ENCODE measurements around the gene CCDC24. TPM values are rescaled to one million over a fixed set of nuclear protein-coding genes. Genes with fewer than 3 reads are reported as not detected.
A peak's percentile ranks its signal among the peaks of the same experiment; 100 is the strongest.

Gene CCDC24
- total RNA-seq (2014; rRNA removed; shearing (Covaris generic)) = 10.5 and 19.8 TPM in 2 replicates

DNA sequence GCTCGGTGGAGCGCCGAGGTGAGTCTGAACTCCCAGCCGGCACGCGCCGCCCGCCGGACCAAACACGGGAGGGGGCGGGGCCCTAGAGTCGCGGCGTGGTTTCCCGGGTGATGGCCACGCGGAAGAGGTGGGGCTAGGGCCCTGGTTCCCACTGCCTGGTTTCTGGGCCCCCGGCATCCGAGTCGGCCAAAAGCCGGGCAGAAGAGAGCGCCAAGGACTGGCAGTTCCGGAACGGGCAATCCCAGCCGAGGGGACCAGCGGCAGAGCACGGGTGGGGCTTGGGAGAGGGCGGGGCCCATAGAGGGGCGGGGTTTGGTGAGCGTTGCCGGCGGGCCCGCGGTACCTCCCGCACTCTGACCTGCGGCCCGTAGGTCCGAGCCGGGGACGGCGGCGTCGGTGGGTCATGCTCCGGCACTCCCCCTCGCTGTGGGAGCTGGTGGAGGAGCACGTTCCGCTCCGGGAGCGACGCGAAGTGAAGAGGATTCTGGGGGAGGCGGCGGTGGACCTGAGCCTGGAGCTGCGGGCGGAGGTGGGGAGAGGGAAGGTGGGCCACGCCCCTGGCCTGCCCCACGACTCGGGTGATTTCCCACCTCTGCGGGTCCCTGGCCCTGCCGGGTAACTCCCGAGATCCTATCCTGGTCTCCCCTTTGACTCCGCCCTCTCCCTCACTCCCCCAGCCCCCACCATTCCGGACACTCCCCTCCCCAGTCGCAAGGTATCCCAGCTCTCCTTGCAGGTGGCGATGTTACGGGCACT lies at the start of gene CCDC24:
TSS of gene CCDC24 (plus strand) at position 124 of the 756 bp plus-strand sequence. CDS start at position 404, 280 bp downstream.
- Histone ChIP-seq H3K36me3 (replicated peaks; ENCODE audit: control insufficient read depth, insufficient read depth, low read length) (no peaks in the 10 kb centered on the region), H3K4me3 (ENCODE audit: insufficient read depth, low read depth, low read length) (peak within 1 kb of the TSS; percentile 86), H3K27me3 (ENCODE audit: control insufficient read depth, insufficient read depth, low read length) (peaks cover 2% of the 10 kb centered on the region; the same call in 1 of the 2 replicates)
- DNase-seq = peak; percentile 98

- no peak overlapping the region for H3K4me3 ChIP-seq (ENCODE audit: insufficient read depth, low read depth, low read length)
- H3K27me3 ChIP-seq (ENCODE audit: control insufficient read depth, insufficient read depth, low read length) = no peaks in the 10 kb centered on the region; the same call in 1 of the 2 replicates
- H3K36me3 ChIP-seq (replicated peaks; ENCODE audit: control insufficient read depth, insufficient read depth, low read length) = peaks cover under 1% of the 10 kb centered on the region; the same call in 1 of the 2 replicates
- DNase-seq = no peak
These were observed 49.0 kb upstream of the CCDC24 start for GRCh38 chr1:43942411-43942810.

- Histone ChIP-seq H3K27me3 (ENCODE audit: control insufficient read depth, insufficient read depth, low read length) (no peaks in the 10 kb centered on the region), H3K36me3 (replicated peaks; ENCODE audit: control insufficient read depth, insufficient read depth, low read length) (no peaks in the 10 kb centered on the region), H3K4me3 (ENCODE audit: insufficient read depth, low read depth, low read length) (no peak overlapping the region)
- DNase-seq = no peak
These were observed 46.5 kb upstream of the CCDC24 start for GRCh38 chr1:43944860-43945259.

GRCh38 chr1:43945674-43946235 lies 45.6 kb upstream of the CCDC24 start:
- peak overlapping the region; percentile 84 for H3K4me3 ChIP-seq (ENCODE audit: insufficient read depth, low read depth, low read length)
- no peaks in the 10 kb centered on the region for H3K36me3 ChIP-seq (replicated peaks; ENCODE audit: control insufficient read depth, insufficient read depth, low read length)
- DNase-seq = no peak
- no peaks in the 10 kb centered on the region for H3K27me3 ChIP-seq (ENCODE audit: control insufficient read depth, insufficient read depth, low read length)

- Histone ChIP-seq H3K27me3 (ENCODE audit: control insufficient read depth, insufficient read depth, low read length) (no peaks in the 10 kb centered on the region), H3K36me3 (replicated peaks; ENCODE audit: control insufficient read depth, insufficient read depth, low read length) (no peaks in the 10 kb centered on the region), H3K4me3 (ENCODE audit: insufficient read depth, low read depth, low read length) (peak within 1 kb of the TSS; percentile 84)
- DNase-seq = peak; percentile 99
These were observed 45.0 kb upstream of the CCDC24 start, which contains the start of gene IPO13 for GRCh38 chr1:43946236-43947060. Gene IPO13, plus strand, starts transcription at chr1:43946950. Its CDS starts 651 bp downstream, at chr1:43947601.

DNA sequence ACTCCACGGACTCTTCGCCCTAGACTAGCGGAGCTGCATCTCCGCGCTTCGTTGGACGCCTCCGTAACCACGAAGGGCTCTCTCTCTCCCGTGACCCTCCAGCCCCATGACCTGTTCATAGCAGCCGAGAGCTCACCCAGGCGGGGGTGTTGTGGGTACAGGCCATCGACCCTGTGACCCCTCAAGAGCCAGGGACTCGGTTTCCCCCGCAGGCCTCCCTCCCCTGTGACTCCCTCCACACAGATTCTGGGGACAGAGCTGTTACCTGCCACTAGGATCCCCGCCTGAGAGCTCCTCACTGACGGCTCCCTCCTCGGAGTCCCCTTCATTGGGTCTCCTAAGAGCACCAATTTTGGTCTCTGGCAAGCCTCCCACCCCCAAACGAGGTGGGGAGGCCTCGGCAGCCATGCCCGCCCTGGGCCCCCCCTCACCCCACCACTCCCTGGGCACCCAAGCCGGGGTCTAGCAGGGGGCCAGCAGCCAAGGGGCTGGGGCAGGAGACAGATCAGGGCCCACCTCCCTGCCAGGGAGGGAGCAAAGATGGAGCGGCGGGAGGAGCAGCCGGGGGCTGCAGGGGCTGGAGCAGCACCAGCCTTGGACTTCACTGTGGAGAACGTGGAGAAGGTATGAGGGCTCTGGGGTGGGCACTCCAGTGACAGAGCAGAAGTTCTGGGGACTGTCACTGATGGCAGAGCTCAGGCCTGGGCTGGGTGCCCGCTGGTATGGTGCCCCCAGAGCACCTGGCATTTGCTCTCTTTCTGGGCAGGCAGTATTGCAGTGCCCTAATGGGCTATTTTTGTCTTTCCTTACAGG lies 44.1 kb upstream of the CCDC24 start:
- DNase-seq = peak; percentile 78
- H3K27me3 ChIP-seq (ENCODE audit: control insufficient read depth, insufficient read depth, low read length) = no peaks in the 10 kb centered on the region
- H3K4me3 ChIP-seq (ENCODE audit: insufficient read depth, low read depth, low read length) = peak overlapping the region; percentile 84
- no peaks in the 10 kb centered on the region for H3K36me3 ChIP-seq (replicated peaks; ENCODE audit: control insufficient read depth, insufficient read depth, low read length)

- Histone ChIP-seq H3K27me3 (ENCODE audit: control insufficient read depth, insufficient read depth, low read length) (no peaks in the 10 kb centered on the region), H3K36me3 (replicated peaks; ENCODE audit: control insufficient read depth, insufficient read depth, low read length) (no peaks in the 10 kb centered on the region), H3K4me3 (ENCODE audit: insufficient read depth, low read depth, low read length) (no peak overlapping the region)
- DNase-seq = no peak
These were observed 43.4 kb upstream of the CCDC24 start for GRCh38 chr1:43947874-43948437.

- Histone ChIP-seq H3K4me3 (ENCODE audit: insufficient read depth, low read depth, low read length) (no peak overlapping the region), H3K36me3 (replicated peaks; ENCODE audit: control insufficient read depth, insufficient read depth, low read length) (no peaks in the 10 kb centered on the region)
- DNase-seq = no peak
These were observed 41.7 kb upstream of the CCDC24 start for GRCh38 chr1:43949678-43950077.

DNA sequence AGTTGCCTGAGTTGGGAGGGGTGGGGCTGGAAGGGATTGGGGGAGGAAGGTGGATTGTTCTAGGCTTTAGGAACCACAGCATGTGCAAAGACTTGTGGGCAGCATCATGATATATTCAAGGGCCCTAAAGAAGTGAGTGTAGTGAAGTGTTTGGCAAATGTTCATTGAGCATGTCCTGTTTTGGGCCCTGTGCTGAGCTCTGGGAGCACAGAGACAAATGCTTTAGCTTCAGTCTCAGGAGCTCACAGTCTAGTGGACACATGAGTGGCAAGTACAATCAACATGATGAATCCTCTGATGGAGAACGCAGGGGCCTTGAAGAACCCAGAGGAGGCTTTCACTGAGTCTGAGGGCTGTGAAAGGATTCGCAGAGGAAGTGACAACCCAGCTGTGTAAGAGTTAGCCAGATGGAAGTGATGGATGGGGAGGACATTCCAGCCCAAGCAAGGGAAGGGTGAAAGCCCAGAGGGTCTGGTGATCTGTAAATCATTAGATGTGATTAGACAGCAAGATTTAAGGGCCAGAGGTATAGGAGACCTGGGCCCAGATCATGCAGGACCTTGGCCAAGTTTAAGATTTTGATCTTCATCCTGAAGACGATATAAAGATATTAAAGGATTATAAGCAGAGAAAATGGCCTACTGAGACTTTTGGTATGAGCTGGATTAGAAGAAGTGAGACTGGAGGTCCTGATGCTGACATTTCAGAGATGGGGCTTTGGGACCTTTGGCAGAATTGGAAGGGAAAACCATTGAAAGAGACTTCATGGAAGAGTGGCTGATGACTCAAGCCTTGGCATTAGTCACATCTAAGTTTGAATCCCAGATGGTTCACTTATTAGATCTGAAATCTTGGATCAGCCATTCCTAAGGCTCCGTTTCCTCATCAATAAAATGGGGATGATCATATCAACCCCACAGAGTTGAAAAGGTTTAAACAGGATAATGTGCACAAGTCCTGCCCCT lies 40.1 kb upstream of the CCDC24 start:
- H3K27me3 ChIP-seq (ENCODE audit: control insufficient read depth, insufficient read depth, low read length) = no peaks in the 10 kb centered on the region
- no peaks in the 10 kb centered on the region for H3K36me3 ChIP-seq (replicated peaks; ENCODE audit: control insufficient read depth, insufficient read depth, low read length)
- H3K4me3 ChIP-seq (ENCODE audit: insufficient read depth, low read depth, low read length) = no peak overlapping the region
- DNase-seq = no peak

More at GRCh38 chr1:43949678-43950077, 41.7 kb upstream of the CCDC24 start:
- H3K27me3 ChIP-seq (ENCODE audit: control insufficient read depth, insufficient read depth, low read length) = no peaks in the 10 kb centered on the region

DNA sequence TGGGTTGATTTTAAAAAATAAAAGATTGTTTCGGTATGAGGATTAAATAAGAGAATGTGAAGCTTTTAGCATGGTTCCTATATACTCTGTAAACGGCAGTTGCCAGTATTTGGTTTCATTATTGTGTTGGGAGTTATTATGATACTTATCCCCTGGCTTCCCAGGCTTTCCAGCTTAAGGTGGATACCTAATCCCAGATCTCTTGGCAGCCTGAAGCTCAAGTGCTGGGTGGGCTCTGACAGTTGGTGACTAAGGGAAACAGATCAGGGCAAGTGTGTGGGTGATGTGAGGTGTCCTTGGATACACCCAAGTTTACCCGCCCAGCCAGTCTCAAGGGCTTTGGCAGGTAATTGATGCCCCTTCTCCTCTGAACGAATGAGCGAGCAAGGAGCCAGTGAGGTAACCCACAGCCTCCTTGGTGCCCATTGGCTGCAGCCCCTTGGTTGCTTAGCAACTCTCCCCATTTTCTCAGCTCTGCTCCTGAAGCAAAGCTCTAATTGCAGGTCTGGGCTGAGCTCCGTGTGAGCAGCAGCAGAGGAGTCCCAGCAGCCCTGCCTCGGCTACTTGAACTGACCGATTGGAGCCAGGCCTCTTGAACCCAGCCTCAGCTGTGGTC lies 38.6 kb upstream of the CCDC24 start:
- DNase-seq = peak; percentile 92

GRCh38 chr1:43953361-43953760 lies 38.0 kb upstream of the CCDC24 start:
- H3K36me3 ChIP-seq (replicated peaks; ENCODE audit: control insufficient read depth, insufficient read depth, low read length) = peaks cover 6% of the 10 kb centered on the region
- no peaks in the 10 kb centered on the region for H3K27me3 ChIP-seq (ENCODE audit: control insufficient read depth, insufficient read depth, low read length)
- no peak overlapping the region for H3K4me3 ChIP-seq (ENCODE audit: insufficient read depth, low read depth, low read length)
- no peak for DNase-seq

More for the DNA sequence above, 38.6 kb upstream of the CCDC24 start:
- peaks cover 3% of the 10 kb centered on the region for H3K36me3 ChIP-seq (replicated peaks; ENCODE audit: control insufficient read depth, insufficient read depth, low read length)
- H3K4me3 ChIP-seq (ENCODE audit: insufficient read depth, low read depth, low read length) = no peak overlapping the region
- H3K27me3 ChIP-seq (ENCODE audit: control insufficient read depth, insufficient read depth, low read length) = no peaks in the 10 kb centered on the region

GRCh38 chr1:43954036-43954435 lies 37.4 kb upstream of the CCDC24 start:
- DNase-seq = no peak
- H3K4me3 ChIP-seq (ENCODE audit: insufficient read depth, low read depth, low read length) = no peak overlapping the region
- peaks cover 7% of the 10 kb centered on the region for H3K36me3 ChIP-seq (replicated peaks; ENCODE audit: control insufficient read depth, insufficient read depth, low read length)
- H3K27me3 ChIP-seq (ENCODE audit: control insufficient read depth, insufficient read depth, low read length) = no peaks in the 10 kb centered on the region
